ENCODE measurements around the gene SGMS1. TPM values are rescaled to one million over a fixed set of nuclear protein-coding genes. Genes with fewer than 3 reads are reported as not detected.
"Not testable (repeated sequence)": the region's sequence is repeated elsewhere in the genome, so short reads cannot be mapped to it uniquely, and the experiment has no call there.

Gene SGMS1
- total and polyA plus RNA-seq, 2 experiments from 2014 or later: 15.0 to 34.7 TPM

- no peak for TF ChIP-seq ZNF462 (CRISPR knock-in tag; IDR thresholded peaks at IDR 0.05)
- TF ChIP-seq EZH2phosphoT487 (IDR thresholded peaks at IDR 0.05; ENCODE audit: unreplicated experiment): no peak
These were observed 87.0 kb downstream of the SGMS1 start (continued) for GRCh38 chr10:50536617-50537240.

GRCh38 chr10:50534748-50535376, 88.9 kb downstream of the SGMS1 start:
- H3K36me3 ChIP-seq (ENCODE audit: insufficient read depth); H3K9me2 ChIP-seq (ENCODE audit: insufficient read depth); H3F3A ChIP-seq (replicated peaks; ENCODE audit: low read depth); ATAC-seq; DNase-seq (ENCODE audit: low spot score); H3K4me3 ChIP-seq; H3K27ac ChIP-seq (ENCODE audit: low read depth); H3K4me1 Mint-ChIP-seq; H3K27me3 ChIP-seq (ENCODE audit: insufficient read depth); H3K4me2 ChIP-seq; H3K36me3 Mint-ChIP-seq (ENCODE audit: low read depth); H3K27ac Mint-ChIP-seq; H3K4me1 ChIP-seq (ENCODE audit: insufficient read depth); H3K4me3 Mint-ChIP-seq; H4K20me1 ChIP-seq (replicated peaks; ENCODE audit: insufficient read depth); H2AFZ ChIP-seq; H3K27me3 Mint-ChIP-seq (ENCODE audit: insufficient read depth, low read depth, poor library complexity); H3K9me3 Mint-ChIP-seq: not testable (repeated sequence)
- H3K79me2 ChIP-seq (replicated peaks; ENCODE audit: insufficient read depth): peaks cover 23% of the 10 kb centered on the region

GRCh38 chr10:50533296-50533695, 90.5 kb downstream of the SGMS1 start:
- Mint-ChIP-seq H3K4me1 (peaks cover 9% of the 10 kb centered on the region; the same call in 2 of the 3 replicates), H3K27me3 (ENCODE audit: insufficient read depth, low read depth, poor library complexity) (peaks cover 2% of the 10 kb centered on the region), H3K9me3 (no peaks in the 10 kb centered on the region), H3K36me3 (ENCODE audit: low read depth) (no peaks in the 10 kb centered on the region), H3K27ac (no peak overlapping the region), H3K4me3 (no peak overlapping the region)
- Histone ChIP-seq H3K9me2 (ENCODE audit: insufficient read depth) (no peaks in the 10 kb centered on the region), H3K79me2 (replicated peaks; ENCODE audit: insufficient read depth) (peaks cover 16% of the 10 kb centered on the region), H4K20me1 (replicated peaks; ENCODE audit: insufficient read depth) (no peaks in the 10 kb centered on the region; the same call in 1 of the 2 replicates), H3F3A (replicated peaks; ENCODE audit: low read depth) (no peaks in the 10 kb centered on the region), H3K27ac (ENCODE audit: low read depth) (no peak overlapping the region), H3K36me3 (ENCODE audit: insufficient read depth) (no peaks in the 10 kb centered on the region), H3K4me2 (no peak overlapping the region), H3K4me3 (no peak overlapping the region), H2AFZ (no peak overlapping the region), H3K27me3 (ENCODE audit: insufficient read depth) (no peaks in the 10 kb centered on the region), H3K4me1 (ENCODE audit: insufficient read depth) (no peaks in the 10 kb centered on the region)
- no peak for ATAC-seq
- no peak for DNase-seq (ENCODE audit: low spot score)
- TF ChIP-seq REST (IDR thresholded peaks at IDR 0.05; ENCODE audit: unreplicated experiment): no peak
- TF ChIP-seq JUNB (IDR thresholded peaks at IDR 0.05; ENCODE audit: unreplicated experiment): no peak
- no peak for TF ChIP-seq ETS1 (IDR thresholded peaks at IDR 0.05)
- no peak for TF ChIP-seq CTCF (conservative IDR thresholded peaks at IDR 0.05; ENCODE audit: low read depth in 2 of 2)
